Measurements from ENCODE around the gene LBHD2. TPM values are rescaled to one million over a fixed set of nuclear protein-coding genes. Genes with fewer than 3 reads are reported as not detected.
A peak's percentile ranks its signal among the peaks of the same experiment; 100 is the strongest.

LBHD2 gene
- total and polyA plus RNA-seq, 10 of the 15 experiments (the other 5 are each of a cell fraction or from before 2014, with no cell fraction given) = not detected

DNA sequence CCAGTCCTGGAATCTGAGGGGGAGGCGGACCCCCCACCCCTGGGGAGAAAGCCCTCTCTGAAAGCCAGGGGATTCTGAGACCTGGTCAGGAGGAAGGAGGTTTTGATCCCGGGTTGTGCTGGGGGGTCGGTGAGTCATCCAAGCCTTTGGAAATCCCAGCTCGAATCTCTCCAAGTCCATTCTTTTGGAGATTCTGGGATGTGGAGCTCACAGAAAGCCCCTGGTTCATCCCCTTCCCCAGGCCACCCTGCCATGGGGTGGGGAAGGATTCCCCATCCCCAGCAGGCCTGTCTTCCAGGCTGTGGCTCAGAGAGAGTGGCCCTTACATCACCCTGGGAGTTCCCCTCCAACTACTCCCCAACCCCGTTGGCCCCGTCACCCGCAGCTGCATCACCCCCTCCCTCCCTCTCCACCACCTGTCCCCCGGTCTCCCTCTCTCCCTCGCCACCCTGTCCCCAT is 24.8 kb downstream of the LBHD2 start (continued):
- TF ChIP-seq, protein P1, sequence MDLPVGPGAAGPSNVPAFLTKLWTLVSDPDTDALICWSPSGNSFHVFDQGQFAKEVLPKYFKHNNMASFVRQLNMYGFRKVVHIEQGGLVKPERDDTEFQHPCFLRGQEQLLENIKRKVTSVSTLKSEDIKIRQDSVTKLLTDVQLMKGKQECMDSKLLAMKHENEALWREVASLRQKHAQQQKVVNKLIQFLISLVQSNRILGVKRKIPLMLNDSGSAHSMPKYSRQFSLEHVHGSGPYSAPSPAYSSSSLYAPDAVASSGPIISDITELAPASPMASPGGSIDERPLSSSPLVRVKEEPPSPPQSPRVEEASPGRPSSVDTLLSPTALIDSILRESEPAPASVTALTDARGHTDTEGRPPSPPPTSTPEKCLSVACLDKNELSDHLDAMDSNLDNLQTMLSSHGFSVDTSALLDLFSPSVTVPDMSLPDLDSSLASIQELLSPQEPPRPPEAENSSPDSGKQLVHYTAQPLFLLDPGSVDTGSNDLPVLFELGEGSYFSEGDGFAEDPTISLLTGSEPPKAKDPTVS (IDR thresholded peaks at IDR 0.05; ENCODE audit: low read depth, low read length) = no peak
- no peak for TF ChIP-seq RBBP5 (conservative IDR thresholded peaks at IDR 0.05)
- no peak for TF ChIP-seq MYB (IDR thresholded peaks at IDR 0.05; ENCODE audit: borderline replicate concordance, low read depth, low read length)
- TF ChIP-seq EZH2 (IDR thresholded peaks at IDR 0.05; ENCODE audit: borderline replicate concordance, control insufficient read depth, low read depth, low read length) = no peak
- no peak for TF ChIP-seq GABPA (IDR thresholded peaks at IDR 0.05; ENCODE audit: low read depth)
- TF ChIP-seq, protein P2, sequence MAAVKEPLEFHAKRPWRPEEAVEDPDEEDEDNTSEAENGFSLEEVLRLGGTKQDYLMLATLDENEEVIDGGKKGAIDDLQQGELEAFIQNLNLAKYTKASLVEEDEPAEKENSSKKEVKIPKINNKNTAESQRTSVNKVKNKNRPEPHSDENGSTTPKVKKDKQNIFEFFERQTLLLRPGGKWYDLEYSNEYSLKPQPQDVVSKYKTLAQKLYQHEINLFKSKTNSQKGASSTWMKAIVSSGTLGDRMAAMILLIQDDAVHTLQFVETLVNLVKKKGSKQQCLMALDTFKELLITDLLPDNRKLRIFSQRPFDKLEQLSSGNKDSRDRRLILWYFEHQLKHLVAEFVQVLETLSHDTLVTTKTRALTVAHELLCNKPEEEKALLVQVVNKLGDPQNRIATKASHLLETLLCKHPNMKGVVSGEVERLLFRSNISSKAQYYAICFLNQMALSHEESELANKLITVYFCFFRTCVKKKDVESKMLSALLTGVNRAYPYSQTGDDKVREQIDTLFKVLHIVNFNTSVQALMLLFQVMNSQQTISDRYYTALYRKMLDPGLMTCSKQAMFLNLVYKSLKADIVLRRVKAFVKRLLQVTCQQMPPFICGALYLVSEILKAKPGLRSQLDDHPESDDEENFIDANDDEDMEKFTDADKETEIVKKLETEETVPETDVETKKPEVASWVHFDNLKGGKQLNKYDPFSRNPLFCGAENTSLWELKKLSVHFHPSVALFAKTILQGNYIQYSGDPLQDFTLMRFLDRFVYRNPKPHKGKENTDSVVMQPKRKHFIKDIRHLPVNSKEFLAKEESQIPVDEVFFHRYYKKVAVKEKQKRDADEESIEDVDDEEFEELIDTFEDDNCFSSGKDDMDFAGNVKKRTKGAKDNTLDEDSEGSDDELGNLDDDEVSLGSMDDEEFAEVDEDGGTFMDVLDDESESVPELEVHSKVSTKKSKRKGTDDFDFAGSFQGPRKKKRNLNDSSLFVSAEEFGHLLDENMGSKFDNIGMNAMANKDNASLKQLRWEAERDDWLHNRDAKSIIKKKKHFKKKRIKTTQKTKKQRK (IDR thresholded peaks at IDR 0.05; ENCODE audit: low read depth, low read length) = no peak
- TF ChIP-seq, protein P3, sequence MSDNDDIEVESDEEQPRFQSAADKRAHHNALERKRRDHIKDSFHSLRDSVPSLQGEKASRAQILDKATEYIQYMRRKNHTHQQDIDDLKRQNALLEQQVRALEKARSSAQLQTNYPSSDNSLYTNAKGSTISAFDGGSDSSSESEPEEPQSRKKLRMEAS (IDR thresholded peaks at IDR 0.05; ENCODE audit: low read depth, low read length) = no peak
- no peak for TF ChIP-seq HDAC2 (IDR thresholded peaks at IDR 0.05)
- TF ChIP-seq WRNIP1 (IDR thresholded peaks at IDR 0.05; ENCODE audit: borderline replicate concordance, low read depth, low read length) = no peak
- no peak for TF ChIP-seq FOXK2 (IDR thresholded peaks at IDR 0.05)
- TF ChIP-seq BCL11A (IDR thresholded peaks at IDR 0.05; ENCODE audit: low read depth, low read length) = 0 out of 2 replicates have a peak, but pooled peaks have one; percentile 46
- no peak for TF ChIP-seq EGR1 (IDR thresholded peaks at IDR 0.05; ENCODE audit: borderline replicate concordance in 1 of 2, low read depth in 2 of 2, low read length in 2 of 2)
- no peak for TF ChIP-seq ZSCAN29 (IDR thresholded peaks at IDR 0.05)
- no peak for TF ChIP-seq PML (IDR thresholded peaks at IDR 0.05; ENCODE audit: low read length)
- no peak for TF ChIP-seq NFIC (IDR thresholded peaks at IDR 0.05; ENCODE audit: low read depth, low read length)
- TF ChIP-seq ZNF384 (IDR thresholded peaks at IDR 0.05; ENCODE audit: borderline replicate concordance, low read depth, low read length) = no peak
- no peak for TF ChIP-seq STAT3 (IDR thresholded peaks at IDR 0.05; ENCODE audit: low read depth, low read length)
- TF ChIP-seq GATAD2B (conservative IDR thresholded peaks at IDR 0.05; ENCODE audit: low read depth) = 0 out of 2 replicates have a peak, but pooled peaks have one; percentile 52
- TF ChIP-seq, protein P4, sequence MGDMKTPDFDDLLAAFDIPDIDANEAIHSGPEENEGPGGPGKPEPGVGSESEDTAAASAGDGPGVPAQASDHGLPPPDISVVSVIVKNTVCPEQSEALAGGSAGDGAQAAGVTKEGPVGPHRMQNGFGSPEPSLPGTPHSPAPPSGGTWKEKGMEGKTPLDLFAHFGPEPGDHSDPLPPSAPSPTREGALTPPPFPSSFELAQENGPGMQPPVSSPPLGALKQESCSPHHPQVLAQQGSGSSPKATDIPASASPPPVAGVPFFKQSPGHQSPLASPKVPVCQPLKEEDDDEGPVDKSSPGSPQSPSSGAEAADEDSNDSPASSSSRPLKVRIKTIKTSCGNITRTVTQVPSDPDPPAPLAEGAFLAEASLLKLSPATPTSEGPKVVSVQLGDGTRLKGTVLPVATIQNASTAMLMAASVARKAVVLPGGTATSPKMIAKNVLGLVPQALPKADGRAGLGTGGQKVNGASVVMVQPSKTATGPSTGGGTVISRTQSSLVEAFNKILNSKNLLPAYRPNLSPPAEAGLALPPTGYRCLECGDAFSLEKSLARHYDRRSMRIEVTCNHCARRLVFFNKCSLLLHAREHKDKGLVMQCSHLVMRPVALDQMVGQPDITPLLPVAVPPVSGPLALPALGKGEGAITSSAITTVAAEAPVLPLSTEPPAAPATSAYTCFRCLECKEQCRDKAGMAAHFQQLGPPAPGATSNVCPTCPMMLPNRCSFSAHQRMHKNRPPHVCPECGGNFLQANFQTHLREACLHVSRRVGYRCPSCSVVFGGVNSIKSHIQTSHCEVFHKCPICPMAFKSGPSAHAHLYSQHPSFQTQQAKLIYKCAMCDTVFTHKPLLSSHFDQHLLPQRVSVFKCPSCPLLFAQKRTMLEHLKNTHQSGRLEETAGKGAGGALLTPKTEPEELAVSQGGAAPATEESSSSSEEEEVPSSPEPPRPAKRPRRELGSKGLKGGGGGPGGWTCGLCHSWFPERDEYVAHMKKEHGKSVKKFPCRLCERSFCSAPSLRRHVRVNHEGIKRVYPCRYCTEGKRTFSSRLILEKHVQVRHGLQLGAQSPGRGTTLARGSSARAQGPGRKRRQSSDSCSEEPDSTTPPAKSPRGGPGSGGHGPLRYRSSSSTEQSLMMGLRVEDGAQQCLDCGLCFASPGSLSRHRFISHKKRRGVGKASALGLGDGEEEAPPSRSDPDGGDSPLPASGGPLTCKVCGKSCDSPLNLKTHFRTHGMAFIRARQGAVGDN (IDR thresholded peaks at IDR 0.05) = no peak
- TF ChIP-seq CHD1 (IDR thresholded peaks at IDR 0.05; ENCODE audit: low read depth, low read length) = no peak
- no peak for TF ChIP-seq KAT2A (conservative IDR thresholded peaks at IDR 0.05; ENCODE audit: control insufficient read depth, low read depth, low read length)
- no peak for TF ChIP-seq SIX5 (IDR thresholded peaks at IDR 0.05; ENCODE audit: low read depth, low read length, severe bottlenecking)
- peak; percentile 89 for TF ChIP-seq TCF3 (IDR thresholded peaks at IDR 0.05; ENCODE audit: borderline replicate concordance, insufficient read depth, low read depth, low read length)
- TF ChIP-seq SUPT20H (IDR thresholded peaks at IDR 0.05; ENCODE audit: borderline replicate concordance, control insufficient read depth, low read depth, low read length) = no peak
